GM12878 (cell line): ENCODE measurements around the gene ANKRD28. TPM values are rescaled to one million over a fixed set of nuclear protein-coding genes. Genes with fewer than 3 reads are reported as not detected.

Source experiments
- BACH1 ChIP-seq: fragments of 450-650 bp; IDR thresholded peaks from 2 replicates; pipeline ENCODE4 v1.6.1; 2017; ENCODE audit warnings: mild to moderate bottlenecking, borderline replicate concordance
- CBX3 ChIP-seq: fragments of 200-600 bp; sonication (generic); IDR thresholded peaks from 2 replicates; pipeline ENCODE4 v1.6.1; 2016; ENCODE audit warnings: low read depth, borderline replicate concordance
- EED ChIP-seq: sonication (generic); IDR thresholded peaks from 2 replicates; pipeline ENCODE4 v1.6.1; 2016; ENCODE audit warnings: antibody characterized with exemption, low read depth
- EP300 ChIP-seq, 2 experiments: fragments of 150-350 bp in 1 of 2; IDR thresholded peaks; 2 replicates each; pipeline ENCODE4 v1.6.1; 2011 to 2012; ENCODE audit warnings: low read depth in 2 of 2, low read length in 2 of 2, borderline replicate concordance in 1 of 2, improper control_type of control experiment in 1 of 2, inconsistent platforms in 1 of 2; ENCODE audit not compliant: control insufficient read depth in 1 of 2
- IKZF2 ChIP-seq, 2 experiments: fragments of 450-650 bp; IDR thresholded peaks; 2 replicates each; pipeline ENCODE4 v1.6.1; 2017; ENCODE audit warnings: mild to moderate bottlenecking in 2 of 2, moderate library complexity in 2 of 2
- MTA2 ChIP-seq: fragments of 450-650 bp; IDR thresholded peaks from 2 replicates; pipeline ENCODE4 v1.6.1; 2016; ENCODE audit warnings: low read depth, mild to moderate bottlenecking, moderate library complexity
- NFIC ChIP-seq: IDR thresholded peaks from 2 replicates; pipeline ENCODE4 v1.6.1; 2012; ENCODE audit warnings: low read depth, mild to moderate bottlenecking, inconsistent platforms, low read length, moderate library complexity
- RELA ChIP-seq: fragments of 450-650 bp; IDR thresholded peaks from 2 replicates; pipeline ENCODE4 v1.8.0; 2014; ENCODE audit warnings: borderline replicate concordance; ENCODE audit not compliant: partially characterized antibody
- RFX5 ChIP-seq: IDR thresholded peaks from 2 replicates; pipeline ENCODE4 v1.6.1; 2011; ENCODE audit warnings: low read depth, low read length, improper control_type of control experiment
- RUNX3 ChIP-seq: IDR thresholded peaks from 2 replicates; pipeline ENCODE4 v1.6.1; 2012; ENCODE audit warnings: low read length, inconsistent platforms
- SMAD1 ChIP-seq: fragments of 450-650 bp; IDR thresholded peaks from 2 replicates; pipeline ENCODE4 v1.6.1; 2018; ENCODE audit warnings: mild to moderate bottlenecking, low read depth; ENCODE audit not compliant: partially characterized antibody
- SREBF1 ChIP-seq: IDR thresholded peaks from 2 replicates; pipeline ENCODE4 v1.6.1; 2012; ENCODE audit warnings: mild to moderate bottlenecking, low read length
- YBX1 ChIP-seq: fragments of 450-650 bp; IDR thresholded peaks from 2 replicates; pipeline ENCODE4 v1.6.1; 2016; ENCODE audit warnings: antibody characterized with exemption
- ZNF217 ChIP-seq: fragments of 450-650 bp; IDR thresholded peaks from 2 replicates; pipeline ENCODE4 v1.6.1; 2017; ENCODE audit warnings: antibody characterized with exemption, mild to moderate bottlenecking
- ZZZ3 ChIP-seq: IDR thresholded peaks from 2 replicates; pipeline ENCODE4 v1.6.1; 2011; ENCODE audit warnings: low read depth; ENCODE audit not compliant: control insufficient read depth, insufficient read length
- polyA plus RNA-seq, 11 experiments: library from polyadenylated mRNA; depleted of rRNA in 4 of 11; unstranded in 6 of 11; stranded (reverse) in 5 of 11; fragments of >200 nt; fragmentation: Nextera tagmentation in 4 of 11; fragmentation: Illumina TruSeq in 1 of 11; extraction: Ambion mirVana in 4 of 11; extraction: Trizol in 1 of 11; gene quantifications; 1 replicate in 1 of 11; 2 replicates in 10 of 11; pipeline versions ENCODE4 v1.2.1 to v1.2.3, GENCODE V29; 2011 to 2016; ENCODE audit warnings: inconsistent platforms in 2 of 11, missing spikeins in 2 of 11, low read depth in 1 of 11
- total RNA-seq, 4 experiments: library from RNA; depleted of rRNA in 3 of 4; stranded (reverse); fragments of >200 nt in 3 of 4; fragmentation: Illumina TruSeq in 1 of 4; extraction: Trizol in 1 of 4; gene quantifications; 2 replicates each; pipeline versions ENCODE4 v1.2.1 to v1.2.3, GENCODE V29; 2013 to 2021
- TF ChIP-seq, protein P1 (sequence below): fragments of 450-650 bp; IDR thresholded peaks from 2 replicates; pipeline ENCODE4 v1.6.1; 2017; ENCODE audit warnings: mild to moderate bottlenecking, moderate library complexity
- TF ChIP-seq, protein P2 (sequence below): IDR thresholded peaks from 2 replicates; pipeline ENCODE4 v1.6.1; 2012; ENCODE audit warnings: low read length, inconsistent platforms
- TF ChIP-seq, protein P3 (sequence below): fragments of 450-650 bp; IDR thresholded peaks from 2 replicates; pipeline ENCODE4 v1.6.1; 2017; ENCODE audit warnings: low read depth, mild to moderate bottlenecking, moderate library complexity
- TF ChIP-seq, protein P4 (sequence below): IDR thresholded peaks from 2 replicates; pipeline ENCODE4 v1.6.1; 2011; ENCODE audit warnings: borderline replicate concordance, low read depth, mild to moderate bottlenecking, moderate library complexity, mixed read lengths, low read length; ENCODE audit not compliant: insufficient read depth; ENCODE audit errors: extremely low read length
- TF ChIP-seq, protein P5 (sequence below): fragments of 150-350 bp; IDR thresholded peaks from 2 replicates; pipeline ENCODE4 v1.6.1; 2016; ENCODE audit warnings: low read depth, low read length

ANKRD28 gene
- total and polyA plus RNA-seq, 10 of the 15 experiments (the other 5 are each of a cell fraction or from before 2014, with no cell fraction given): 11.2 to 105 (median 38.3) TPM

DNA sequence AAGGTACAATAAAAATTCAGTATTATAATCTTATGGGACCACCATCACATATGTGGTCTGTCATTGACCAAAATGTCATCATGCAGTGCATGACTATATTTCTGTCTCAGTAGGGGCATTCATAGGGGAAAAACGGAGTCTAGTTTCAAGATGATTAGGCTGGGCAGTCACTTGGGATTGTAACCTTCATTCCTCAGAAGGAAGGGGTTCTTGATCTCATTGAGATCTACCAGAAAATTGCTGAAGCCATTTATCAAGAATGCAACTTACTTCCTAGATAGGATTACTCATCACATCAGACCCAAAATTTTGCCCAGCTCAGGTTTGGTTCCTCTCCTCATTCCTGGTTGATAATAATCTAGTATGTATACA lies 158.9 kb downstream of the ANKRD28 start (continued):
- TF ChIP-seq EP300 (IDR thresholded peaks at IDR 0.05; ENCODE audit: borderline replicate concordance in 1 of 2, control insufficient read depth in 1 of 2, low read depth in 2 of 2, low read length in 2 of 2) (peak in 1 of 2 experiments; percentile 57; a peak in 1 of 4 replicates), MTA2 (peak; percentile 64; the same call in 1 of the 2 replicates), RELA (peak; percentile 63), ZNF217 (0 out of 2 replicates have a peak, but pooled peaks have one; percentile 12), ZZZ3 (no peak), BACH1 (peak; percentile 31; the same call in 1 of the 2 replicates), RFX5 (no peak), EED (peak; percentile 90), SMAD1 (no peak), NFIC (peak; percentile 93), YBX1 (no peak), RUNX3 (peak; percentile 86), IKZF2 (IDR thresholded peaks at IDR 0.05) (peak; percentile 86 to 87), CBX3 (no peak), SREBF1 (no peak)
- TF ChIP-seq, protein P1, sequence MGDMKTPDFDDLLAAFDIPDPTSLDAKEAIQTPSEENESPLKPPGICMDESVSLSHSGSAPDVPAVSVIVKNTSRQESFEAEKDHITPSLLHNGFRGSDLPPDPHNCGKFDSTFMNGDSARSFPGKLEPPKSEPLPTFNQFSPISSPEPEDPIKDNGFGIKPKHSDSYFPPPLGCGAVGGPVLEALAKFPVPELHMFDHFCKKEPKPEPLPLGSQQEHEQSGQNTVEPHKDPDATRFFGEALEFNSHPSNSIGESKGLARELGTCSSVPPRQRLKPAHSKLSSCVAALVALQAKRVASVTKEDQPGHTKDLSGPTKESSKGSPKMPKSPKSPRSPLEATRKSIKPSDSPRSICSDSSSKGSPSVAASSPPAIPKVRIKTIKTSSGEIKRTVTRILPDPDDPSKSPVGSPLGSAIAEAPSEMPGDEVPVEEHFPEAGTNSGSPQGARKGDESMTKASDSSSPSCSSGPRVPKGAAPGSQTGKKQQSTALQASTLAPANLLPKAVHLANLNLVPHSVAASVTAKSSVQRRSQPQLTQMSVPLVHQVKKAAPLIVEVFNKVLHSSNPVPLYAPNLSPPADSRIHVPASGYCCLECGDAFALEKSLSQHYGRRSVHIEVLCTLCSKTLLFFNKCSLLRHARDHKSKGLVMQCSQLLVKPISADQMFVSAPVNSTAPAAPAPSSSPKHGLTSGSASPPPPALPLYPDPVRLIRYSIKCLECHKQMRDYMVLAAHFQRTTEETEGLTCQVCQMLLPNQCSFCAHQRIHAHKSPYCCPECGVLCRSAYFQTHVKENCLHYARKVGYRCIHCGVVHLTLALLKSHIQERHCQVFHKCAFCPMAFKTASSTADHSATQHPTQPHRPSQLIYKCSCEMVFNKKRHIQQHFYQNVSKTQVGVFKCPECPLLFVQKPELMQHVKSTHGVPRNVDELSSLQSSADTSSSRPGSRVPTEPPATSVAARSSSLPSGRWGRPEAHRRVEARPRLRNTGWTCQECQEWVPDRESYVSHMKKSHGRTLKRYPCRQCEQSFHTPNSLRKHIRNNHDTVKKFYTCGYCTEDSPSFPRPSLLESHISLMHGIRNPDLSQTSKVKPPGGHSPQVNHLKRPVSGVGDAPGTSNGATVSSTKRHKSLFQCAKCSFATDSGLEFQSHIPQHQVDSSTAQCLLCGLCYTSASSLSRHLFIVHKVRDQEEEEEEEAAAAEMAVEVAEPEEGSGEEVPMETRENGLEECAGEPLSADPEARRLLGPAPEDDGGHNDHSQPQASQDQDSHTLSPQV: no peak
- TF ChIP-seq, protein P2, sequence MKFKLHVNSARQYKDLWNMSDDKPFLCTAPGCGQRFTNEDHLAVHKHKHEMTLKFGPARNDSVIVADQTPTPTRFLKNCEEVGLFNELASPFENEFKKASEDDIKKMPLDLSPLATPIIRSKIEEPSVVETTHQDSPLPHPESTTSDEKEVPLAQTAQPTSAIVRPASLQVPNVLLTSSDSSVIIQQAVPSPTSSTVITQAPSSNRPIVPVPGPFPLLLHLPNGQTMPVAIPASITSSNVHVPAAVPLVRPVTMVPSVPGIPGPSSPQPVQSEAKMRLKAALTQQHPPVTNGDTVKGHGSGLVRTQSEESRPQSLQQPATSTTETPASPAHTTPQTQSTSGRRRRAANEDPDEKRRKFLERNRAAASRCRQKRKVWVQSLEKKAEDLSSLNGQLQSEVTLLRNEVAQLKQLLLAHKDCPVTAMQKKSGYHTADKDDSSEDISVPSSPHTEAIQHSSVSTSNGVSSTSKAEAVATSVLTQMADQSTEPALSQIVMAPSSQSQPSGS: peak; percentile 82
- TF ChIP-seq, protein P3, sequence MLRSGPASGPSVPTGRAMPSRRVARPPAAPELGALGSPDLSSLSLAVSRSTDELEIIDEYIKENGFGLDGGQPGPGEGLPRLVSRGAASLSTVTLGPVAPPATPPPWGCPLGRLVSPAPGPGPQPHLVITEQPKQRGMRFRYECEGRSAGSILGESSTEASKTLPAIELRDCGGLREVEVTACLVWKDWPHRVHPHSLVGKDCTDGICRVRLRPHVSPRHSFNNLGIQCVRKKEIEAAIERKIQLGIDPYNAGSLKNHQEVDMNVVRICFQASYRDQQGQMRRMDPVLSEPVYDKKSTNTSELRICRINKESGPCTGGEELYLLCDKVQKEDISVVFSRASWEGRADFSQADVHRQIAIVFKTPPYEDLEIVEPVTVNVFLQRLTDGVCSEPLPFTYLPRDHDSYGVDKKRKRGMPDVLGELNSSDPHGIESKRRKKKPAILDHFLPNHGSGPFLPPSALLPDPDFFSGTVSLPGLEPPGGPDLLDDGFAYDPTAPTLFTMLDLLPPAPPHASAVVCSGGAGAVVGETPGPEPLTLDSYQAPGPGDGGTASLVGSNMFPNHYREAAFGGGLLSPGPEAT: peak; percentile 80
- TF ChIP-seq, protein P4, sequence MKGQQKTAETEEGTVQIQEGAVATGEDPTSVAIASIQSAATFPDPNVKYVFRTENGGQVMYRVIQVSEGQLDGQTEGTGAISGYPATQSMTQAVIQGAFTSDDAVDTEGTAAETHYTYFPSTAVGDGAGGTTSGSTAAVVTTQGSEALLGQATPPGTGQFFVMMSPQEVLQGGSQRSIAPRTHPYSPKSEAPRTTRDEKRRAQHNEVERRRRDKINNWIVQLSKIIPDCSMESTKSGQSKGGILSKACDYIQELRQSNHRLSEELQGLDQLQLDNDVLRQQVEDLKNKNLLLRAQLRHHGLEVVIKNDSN: no peak
- TF ChIP-seq, protein P5, sequence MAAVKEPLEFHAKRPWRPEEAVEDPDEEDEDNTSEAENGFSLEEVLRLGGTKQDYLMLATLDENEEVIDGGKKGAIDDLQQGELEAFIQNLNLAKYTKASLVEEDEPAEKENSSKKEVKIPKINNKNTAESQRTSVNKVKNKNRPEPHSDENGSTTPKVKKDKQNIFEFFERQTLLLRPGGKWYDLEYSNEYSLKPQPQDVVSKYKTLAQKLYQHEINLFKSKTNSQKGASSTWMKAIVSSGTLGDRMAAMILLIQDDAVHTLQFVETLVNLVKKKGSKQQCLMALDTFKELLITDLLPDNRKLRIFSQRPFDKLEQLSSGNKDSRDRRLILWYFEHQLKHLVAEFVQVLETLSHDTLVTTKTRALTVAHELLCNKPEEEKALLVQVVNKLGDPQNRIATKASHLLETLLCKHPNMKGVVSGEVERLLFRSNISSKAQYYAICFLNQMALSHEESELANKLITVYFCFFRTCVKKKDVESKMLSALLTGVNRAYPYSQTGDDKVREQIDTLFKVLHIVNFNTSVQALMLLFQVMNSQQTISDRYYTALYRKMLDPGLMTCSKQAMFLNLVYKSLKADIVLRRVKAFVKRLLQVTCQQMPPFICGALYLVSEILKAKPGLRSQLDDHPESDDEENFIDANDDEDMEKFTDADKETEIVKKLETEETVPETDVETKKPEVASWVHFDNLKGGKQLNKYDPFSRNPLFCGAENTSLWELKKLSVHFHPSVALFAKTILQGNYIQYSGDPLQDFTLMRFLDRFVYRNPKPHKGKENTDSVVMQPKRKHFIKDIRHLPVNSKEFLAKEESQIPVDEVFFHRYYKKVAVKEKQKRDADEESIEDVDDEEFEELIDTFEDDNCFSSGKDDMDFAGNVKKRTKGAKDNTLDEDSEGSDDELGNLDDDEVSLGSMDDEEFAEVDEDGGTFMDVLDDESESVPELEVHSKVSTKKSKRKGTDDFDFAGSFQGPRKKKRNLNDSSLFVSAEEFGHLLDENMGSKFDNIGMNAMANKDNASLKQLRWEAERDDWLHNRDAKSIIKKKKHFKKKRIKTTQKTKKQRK: no peak
